PC-9 (cell line): ENCODE measurements around the gene SETD3. TPM values are rescaled to one million over a fixed set of nuclear protein-coding genes. Genes with fewer than 3 reads are reported as not detected.

ENCODE experiments used
- BruUV-seq: library from RNA; stranded (reverse); fragments of 400-500 nt; replicated peaks from 2 replicates; lab custom pipeline; 2021; lab: Mats Ljungman, UMichigan
- CTCF ChIA-PET: fragments of 300-600 bp; sonication (Branson Sonifier 250); formaldehyde crosslinking; loops from one replicate; lab custom pipeline; 2022; ENCODE audit warnings: antibody characterized with exemption; lab: Charles Lee
- POLR2A ChIA-PET: fragments of 300-600 bp; sonication (Branson Sonifier 250); formaldehyde crosslinking; loops from one replicate; lab custom pipeline; 2022; ENCODE audit warnings: antibody characterized with exemption; ENCODE audit not compliant: unreplicated experiment; lab: Charles Lee
- DNase-seq, 2 experiments: peaks; one replicate each; pipeline versions ENCODE4 v3.0.0 to v3.0.0-alpha.2; 2015 to 2022; ENCODE audit warnings: mixed read lengths in 1 of 2
- H2AFZ ChIP-seq: fragments of 200-600 bp; sonication (generic); 2 replicates; pipeline ENCODE4 v1.8.1; 2017; ENCODE audit warnings: antibody characterized with exemption
- H3F3A ChIP-seq: fragments of 200-600 bp; sonication (generic); 2 replicates; pipeline ENCODE4 v1.8.1; 2017; ENCODE audit warnings: antibody characterized with exemption, mild to moderate bottlenecking, low read depth; ENCODE audit not compliant: insufficient read depth
- H3K27ac ChIP-seq: fragments of 200-600 bp; sonication (generic); 2 replicates; pipeline ENCODE4 v1.6.1; 2016; ENCODE audit warnings: mixed run types
- H3K27me3 ChIP-seq: fragments of 200-600 bp; sonication (generic); 2 replicates; pipeline ENCODE4 v1.6.1; 2016; ENCODE audit warnings: low read depth, mixed run types; ENCODE audit not compliant: insufficient read depth
- H3K36me3 ChIP-seq: fragments of 200-600 bp; sonication (generic); 2 replicates; pipeline ENCODE4 v1.6.1; 2016; ENCODE audit warnings: low read depth, mixed run types
- H3K4me1 ChIP-seq: fragments of 200-600 bp; sonication (generic); replicated peaks from 2 replicates; pipeline ENCODE4 v1.6.1; 2016; ENCODE audit warnings: mixed run types; ENCODE audit not compliant: insufficient read depth
- H3K4me2 ChIP-seq: fragments of 200-600 bp; sonication (generic); 2 replicates; pipeline ENCODE4 v1.6.1; 2017; ENCODE audit warnings: mixed run types
- H3K4me3 ChIP-seq: fragments of 200-600 bp; sonication (generic); 2 replicates; pipeline ENCODE4 v1.6.1; 2016; ENCODE audit warnings: mixed run types
- H3K79me2 ChIP-seq: fragments of 200-600 bp; sonication (generic); 2 replicates; pipeline ENCODE4 v1.6.1; 2017; ENCODE audit warnings: low read depth, mixed run types
- H3K9me2 ChIP-seq: fragments of 200-600 bp; sonication (generic); 2 replicates; pipeline ENCODE4 v1.8.1; 2017; ENCODE audit warnings: mild to moderate bottlenecking; ENCODE audit not compliant: insufficient read depth
- H3K9me3 ChIP-seq: fragments of 200-600 bp; sonication (generic); 2 replicates; pipeline ENCODE4 v1.8.1; 2016; ENCODE audit warnings: low read depth; ENCODE audit not compliant: insufficient read depth
- H4K20me1 ChIP-seq: fragments of 200-600 bp; sonication (generic); 2 replicates; pipeline ENCODE4 v1.8.1; 2017; ENCODE audit not compliant: insufficient read depth
- EZH2 ChIP-seq: fragments of 200-600 bp; sonication (generic); IDR thresholded peaks from 2 replicates; pipeline ENCODE4 v1.8.0; 2017; ENCODE audit warnings: antibody characterized with exemption, low read depth
- intact Hi-C: fragments of 100-400 bp; cut with micrococcal nuclease; formaldehyde crosslinking; loops from one replicate; pipeline ENCODE4 v1.10.0; 2022; ENCODE audit not compliant: unreplicated experiment
- total RNA-seq: library from RNA; stranded (reverse); gene quantifications from 2 replicates; pipeline ENCODE4 v1.2.3, GENCODE V29; 2021
- TF ChIP-seq, protein P1 (sequence below): fragments of 200-600 bp; sonication (generic); conservative IDR thresholded peaks from 2 replicates; pipeline ENCODE4 v1.6.1; 2017; ENCODE audit warnings: mixed run types, antibody characterized with exemption, mild to moderate bottlenecking, moderate library complexity

SETD3 gene
- total RNA-seq, 1 experiment from 2014 or later, result 13.4 TPM

DNA sequence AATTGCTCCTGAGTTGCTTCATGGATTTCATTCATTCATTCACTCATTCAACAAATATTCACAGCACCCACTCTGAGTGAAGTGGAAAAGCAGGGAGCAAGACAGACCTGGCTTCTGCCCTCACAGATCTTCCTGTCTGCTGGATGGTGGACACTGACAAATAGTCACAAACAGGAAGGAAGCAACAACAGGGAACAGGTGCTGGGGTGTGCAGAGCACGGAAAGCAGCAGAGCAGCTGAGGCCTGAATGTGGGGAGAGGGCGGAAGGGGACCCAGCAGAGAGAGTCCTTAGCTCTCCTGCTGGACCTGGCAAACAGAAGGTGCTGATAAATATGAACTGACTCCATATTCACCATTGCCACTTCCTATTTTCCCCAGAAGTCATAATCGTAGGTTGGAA is 54.4 kb downstream of the SETD3 start:
- ChIA-PET POLR2A (no interaction called here), CTCF (no interaction called here)
- Histone ChIP-seq H3K79me2 (no peaks in the 10 kb centered on the region), H3K9me2 (no peaks in the 10 kb centered on the region), H3K4me1 (no peaks in the 10 kb centered on the region), H2AFZ (no peak overlapping the region), H3K9me3 (no peaks in the 10 kb centered on the region), H3K4me2 (no peak overlapping the region), H3K27ac (no peak overlapping the region), H4K20me1 (no peaks in the 10 kb centered on the region), H3K27me3 (no peaks in the 10 kb centered on the region), H3F3A (no peaks in the 10 kb centered on the region), H3K4me3 (no peak overlapping the region), H3K36me3 (no peaks in the 10 kb centered on the region)
- intact Hi-C loops, result no loop called here
- DNase-seq, result no peak
- no TSS peak for BruUV-seq
- TF ChIP-seq, protein P1, sequence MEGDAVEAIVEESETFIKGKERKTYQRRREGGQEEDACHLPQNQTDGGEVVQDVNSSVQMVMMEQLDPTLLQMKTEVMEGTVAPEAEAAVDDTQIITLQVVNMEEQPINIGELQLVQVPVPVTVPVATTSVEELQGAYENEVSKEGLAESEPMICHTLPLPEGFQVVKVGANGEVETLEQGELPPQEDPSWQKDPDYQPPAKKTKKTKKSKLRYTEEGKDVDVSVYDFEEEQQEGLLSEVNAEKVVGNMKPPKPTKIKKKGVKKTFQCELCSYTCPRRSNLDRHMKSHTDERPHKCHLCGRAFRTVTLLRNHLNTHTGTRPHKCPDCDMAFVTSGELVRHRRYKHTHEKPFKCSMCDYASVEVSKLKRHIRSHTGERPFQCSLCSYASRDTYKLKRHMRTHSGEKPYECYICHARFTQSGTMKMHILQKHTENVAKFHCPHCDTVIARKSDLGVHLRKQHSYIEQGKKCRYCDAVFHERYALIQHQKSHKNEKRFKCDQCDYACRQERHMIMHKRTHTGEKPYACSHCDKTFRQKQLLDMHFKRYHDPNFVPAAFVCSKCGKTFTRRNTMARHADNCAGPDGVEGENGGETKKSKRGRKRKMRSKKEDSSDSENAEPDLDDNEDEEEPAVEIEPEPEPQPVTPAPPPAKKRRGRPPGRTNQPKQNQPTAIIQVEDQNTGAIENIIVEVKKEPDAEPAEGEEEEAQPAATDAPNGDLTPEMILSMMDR, result no peak
- no peak for TF ChIP-seq EZH2

DNA sequence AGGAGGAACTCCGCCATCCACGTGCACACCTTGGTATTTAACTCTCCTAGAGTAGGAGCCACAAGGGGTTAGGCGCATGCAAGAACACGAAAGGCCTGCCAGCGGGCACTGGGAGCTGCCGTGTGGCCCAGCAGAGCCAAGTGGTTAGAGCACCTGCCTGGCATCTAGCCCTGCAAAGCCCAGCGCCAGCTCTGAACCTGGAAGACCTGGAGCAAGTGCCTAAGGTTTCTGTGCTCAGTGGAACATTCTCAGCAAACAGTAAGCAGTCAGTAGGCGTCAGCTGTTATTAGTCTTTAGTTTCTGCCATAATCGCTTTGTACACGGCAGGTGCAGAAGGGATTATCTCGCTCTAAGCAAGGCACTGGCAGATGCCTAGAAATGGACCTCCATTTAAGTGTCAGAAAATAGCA is 55.4 kb downstream of the SETD3 start:
- no peak for DNase-seq
- no TSS peak for BruUV-seq

DNA sequence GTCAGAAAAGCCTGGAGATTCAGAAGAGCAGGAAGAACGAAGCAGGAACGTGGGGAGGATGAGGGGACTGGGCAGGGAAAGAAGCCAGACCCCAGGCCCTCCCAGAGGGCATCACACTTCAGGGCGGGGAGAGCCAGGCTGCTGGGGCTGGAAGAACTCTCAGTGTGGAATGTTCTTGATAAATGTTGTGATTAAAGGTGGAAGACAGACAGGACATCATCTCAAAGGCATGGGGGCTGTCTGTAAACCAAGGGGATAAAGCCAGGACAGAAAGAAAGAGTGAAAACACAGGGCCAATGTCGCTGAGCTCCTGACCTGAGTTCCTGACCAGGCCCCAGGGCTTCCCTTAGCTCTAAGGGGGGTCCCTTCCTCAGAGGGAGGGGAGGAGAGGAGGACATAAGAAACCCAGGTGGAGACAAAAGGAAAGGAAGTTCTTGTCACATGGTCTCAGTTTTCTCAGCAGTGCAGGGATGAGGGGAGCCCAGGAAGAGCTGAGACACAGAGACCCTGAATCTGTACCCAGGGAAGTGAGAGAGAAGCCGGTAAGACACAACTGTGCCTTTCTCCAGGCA is 56.3 kb downstream of the SETD3 start:
- CTCF ChIA-PET, result no interaction called here

More for the DNA sequence above, 55.4 kb downstream of the SETD3 start:
- no peaks in the 10 kb centered on the region for H3K9me3 ChIP-seq
- no peaks in the 10 kb centered on the region for H3K36me3 ChIP-seq
- no peaks in the 10 kb centered on the region for H3F3A ChIP-seq
- H3K4me3 ChIP-seq, result no peak overlapping the region
- H3K9me2 ChIP-seq, result no peaks in the 10 kb centered on the region
- H3K27me3 ChIP-seq, result no peaks in the 10 kb centered on the region
- no peaks in the 10 kb centered on the region for H3K4me1 ChIP-seq
- no peaks in the 10 kb centered on the region for H3K79me2 ChIP-seq
- ChIA-PET CTCF (no interaction called here), POLR2A (no interaction called here)
- TF ChIP-seq EZH2, result no peak
- TF ChIP-seq, protein P1, result no peak
- no peak overlapping the region for H3K27ac ChIP-seq
- no peak overlapping the region for H2AFZ ChIP-seq
- intact Hi-C loops, result no loop called here
- H4K20me1 ChIP-seq, result no peaks in the 10 kb centered on the region
- H3K4me2 ChIP-seq, result no peak overlapping the region

More for the DNA sequence above, 56.3 kb downstream of the SETD3 start:
- no peaks in the 10 kb centered on the region for H3K36me3 ChIP-seq
- H3K4me3 ChIP-seq, result no peak overlapping the region
- no peaks in the 10 kb centered on the region for H3K4me1 ChIP-seq
- DNase-seq, result no peak
- no peak overlapping the region for H3K4me2 ChIP-seq
- no peaks in the 10 kb centered on the region for H3K27me3 ChIP-seq
- no peaks in the 10 kb centered on the region for H3K9me3 ChIP-seq
- no peaks in the 10 kb centered on the region for H4K20me1 ChIP-seq
- H3K27ac ChIP-seq, result no peak overlapping the region
- POLR2A ChIA-PET, result no interaction called here
- TF ChIP-seq EZH2, result no peak
- TF ChIP-seq, protein P1, result no peak
- no peaks in the 10 kb centered on the region for H3K79me2 ChIP-seq
- H2AFZ ChIP-seq, result no peak overlapping the region
- H3F3A ChIP-seq, result no peaks in the 10 kb centered on the region
- no peaks in the 10 kb centered on the region for H3K9me2 ChIP-seq
- intact Hi-C loops, result no loop called here
- no TSS peak for BruUV-seq
